Parietal lobe (tissue), 2 donors: ENCODE measurements around the gene GDF15. TPM values are rescaled to one million over a fixed set of nuclear protein-coding genes. Genes with fewer than 3 reads are reported as not detected.

Source experiments
- small RNA-seq: library from RNA; depleted of rRNA; stranded (forward); fragments of <200 nt; gene quantifications from one replicate; pipeline ENCODE3, GENCODE V24; 2014; ENCODE audit warnings: low replicate concordance
- total RNA-seq: library from RNA; depleted of rRNA; stranded (reverse); fragments of >200 nt; gene quantifications from one replicate; pipeline ENCODE4 v1.2.3, GENCODE V29; 2014

Gene GDF15, protein sequence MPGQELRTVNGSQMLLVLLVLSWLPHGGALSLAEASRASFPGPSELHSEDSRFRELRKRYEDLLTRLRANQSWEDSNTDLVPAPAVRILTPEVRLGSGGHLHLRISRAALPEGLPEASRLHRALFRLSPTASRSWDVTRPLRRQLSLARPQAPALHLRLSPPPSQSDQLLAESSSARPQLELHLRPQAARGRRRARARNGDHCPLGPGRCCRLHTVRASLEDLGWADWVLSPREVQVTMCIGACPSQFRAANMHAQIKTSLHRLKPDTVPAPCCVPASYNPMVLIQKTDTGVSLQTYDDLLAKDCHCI
- 0.63 TPM for total RNA-seq

GRCh38 chr19:18385675-18386542 is at the start of gene GDF15:
TSS of gene GDF15 (plus strand) at chr19:18386158. CDS start at chr19:18386190, 32 bp downstream.

DNA sequence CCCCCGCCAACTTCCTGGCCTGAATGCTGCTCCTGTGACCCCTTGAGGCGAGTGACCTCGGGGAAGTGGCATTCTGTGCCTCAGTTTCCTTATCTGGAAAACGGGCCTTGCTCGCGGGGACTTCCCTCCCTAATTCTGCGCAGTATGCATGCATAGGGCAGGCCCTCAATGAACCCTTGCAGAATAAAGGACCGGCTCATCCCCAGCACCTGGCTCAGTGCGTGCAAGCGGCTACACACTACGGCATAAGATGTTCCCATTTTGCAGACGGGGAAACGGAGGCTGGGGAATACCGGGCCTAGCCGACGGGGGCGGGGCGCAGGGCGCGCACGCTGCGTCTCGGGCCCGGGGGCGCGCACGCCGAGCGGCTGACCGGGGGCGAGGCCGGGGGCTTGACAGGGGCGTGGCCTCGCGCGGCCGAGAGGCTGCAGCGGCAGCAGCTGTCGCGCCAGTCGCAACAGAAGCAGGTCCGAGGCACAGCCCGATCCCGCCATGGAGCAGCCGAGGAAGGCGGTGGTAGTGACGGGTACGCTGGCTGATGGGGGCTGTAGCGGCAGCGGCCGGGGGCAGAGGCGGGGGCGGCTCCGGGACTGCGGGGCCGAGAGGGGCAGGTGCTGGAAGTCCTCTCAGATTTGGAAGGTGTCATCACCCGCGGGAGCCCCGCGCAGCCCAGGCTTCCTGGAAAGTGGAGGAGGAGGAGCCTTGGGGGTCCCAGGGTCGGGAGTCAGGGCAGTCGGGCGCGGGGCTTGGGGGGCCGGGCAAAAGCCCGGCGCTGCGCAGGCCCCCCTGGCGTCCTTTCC is 45.6 kb upstream of the GDF15 start, which contains the start of gene PGPEP1:
PGPEP1 (plus strand) TSS at position 409 of the 800 bp plus-strand sequence; CDS start at position 493, 84 bp downstream.

DNA sequence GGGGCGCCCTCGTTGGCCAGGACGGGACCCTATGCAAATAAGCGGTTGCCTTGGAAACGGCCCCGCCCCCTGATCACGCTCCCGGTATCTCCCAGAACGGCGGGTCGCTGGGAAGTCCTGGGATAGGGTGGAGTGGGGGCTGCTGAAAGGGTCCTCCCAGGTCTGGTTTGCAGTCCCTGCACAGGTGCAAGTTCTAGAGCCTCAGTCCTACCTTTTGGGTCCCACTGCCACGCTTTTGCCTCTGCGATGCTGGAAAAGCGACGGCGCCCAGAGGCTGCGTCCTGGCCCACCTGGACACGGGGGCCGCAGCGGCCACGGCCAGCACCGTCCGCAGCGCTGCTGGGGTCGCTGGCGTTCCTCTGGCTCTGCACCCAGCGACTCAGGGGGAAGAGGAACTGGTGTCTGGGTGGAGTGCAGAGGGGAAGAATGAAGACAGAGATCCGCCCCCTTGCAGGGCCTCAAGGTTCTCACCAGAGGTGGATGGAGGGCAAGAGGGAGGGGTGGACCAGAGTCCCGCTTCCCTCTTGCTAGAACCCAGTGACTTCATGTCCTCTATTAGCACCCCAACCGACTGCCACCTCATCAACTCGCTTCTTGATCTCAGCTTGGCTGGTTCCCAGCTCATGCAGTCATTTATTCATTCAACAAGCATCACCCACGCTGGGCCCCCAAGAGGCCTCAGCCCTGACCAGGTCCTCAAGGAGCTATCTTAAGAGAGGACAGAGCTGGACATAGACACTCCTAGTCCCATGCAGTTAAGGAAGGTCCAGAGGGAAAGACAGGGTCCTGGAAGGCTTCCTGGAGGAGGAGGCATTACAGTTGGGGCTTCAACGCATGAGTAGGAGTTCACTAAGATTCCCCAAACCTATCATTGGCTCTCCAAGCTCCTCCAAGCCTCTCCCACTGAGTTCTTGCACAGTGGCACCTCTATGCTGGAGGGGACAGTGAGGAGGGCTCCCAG is 11.6 kb downstream of the GDF15 start, which contains the start of gene LRRC25:
LRRC25 (minus strand) TSS at position 381 of the 961 bp plus-strand sequence. CDS start 659 bp downstream, outside the sequence.

DNA sequence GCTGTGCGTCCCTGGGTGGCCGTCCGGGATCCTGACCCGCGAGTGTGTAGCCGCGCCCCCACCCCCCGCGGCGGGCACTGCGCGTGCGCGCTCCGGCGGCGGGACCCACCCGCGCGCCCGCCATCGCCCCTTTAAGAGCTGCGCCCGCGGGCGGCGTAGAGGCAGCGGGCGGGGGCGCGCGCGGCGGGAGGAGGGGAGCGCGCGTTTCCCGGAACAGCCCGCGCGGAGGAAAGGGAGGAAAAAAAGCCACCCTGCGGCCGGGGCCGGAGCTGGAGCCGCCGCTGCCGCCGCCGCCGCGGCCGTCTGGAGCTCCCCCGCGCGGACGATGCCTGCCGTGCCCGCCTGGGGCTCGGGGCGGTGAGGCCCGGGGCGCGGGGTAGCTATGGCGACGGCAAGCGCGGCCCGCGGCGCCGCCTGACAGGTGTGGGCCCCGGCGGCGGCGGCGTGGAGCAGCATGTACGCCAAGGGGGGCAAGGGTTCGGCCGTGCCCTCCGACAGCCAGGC is 33.3 kb downstream of the GDF15 start, which contains the start of gene SSBP4:
SSBP4 (plus strand) TSS at position 204 of the 504 bp plus-strand sequence; CDS start at position 455, 251 bp downstream.

GRCh38 chr19:18437491-18438330 is 51.8 kb downstream of the GDF15 start, which contains the start of gene ISYNA1:
TSS of gene ISYNA1 (minus strand) at chr19:18438133. CDS start at chr19:18437979, 154 bp downstream.

Small RNA genes within 50 kb of the gene (small RNA-seq; reads per million reads assigned to genes)
- gene MIR3189, result not detected

Other genes with a start within 250 kb of the GDF15 start
- 60.7 TPM for gene PIK3R2, start 233.0 kb upstream of the GDF15 start, total RNA-seq
- not detected for gene IFI30, start 212.3 kb upstream of the GDF15 start, total RNA-seq
- gene MPV17L2, start 192.9 kb upstream of the GDF15 start, total RNA-seq, result 3.1 TPM
- gene RAB3A, start 182.1 kb upstream of the GDF15 start, total RNA-seq, result 75.4 TPM
- gene PDE4C, start 159.7 kb upstream of the GDF15 start, total RNA-seq, result 3.1 TPM
- gene IQCN, start 111.7 kb upstream of the GDF15 start, total RNA-seq, result 2.5 TPM
- 90.8 TPM for gene JUND, start 104.5 kb upstream of the GDF15 start, total RNA-seq
- gene LSM4, start 63.1 kb upstream of the GDF15 start, total RNA-seq, result 53.5 TPM
- gene PGPEP1, start 45.6 kb upstream of the GDF15 start, total RNA-seq, result 24.7 TPM
- 0.31 TPM for gene LRRC25, start 11.5 kb downstream of the GDF15 start, total RNA-seq
- 53.5 TPM for gene SSBP4, start 33.2 kb downstream of the GDF15 start, total RNA-seq
- 79.8 TPM for gene ISYNA1, start 52.0 kb downstream of the GDF15 start, total RNA-seq
- 8.1 TPM for gene ELL, start 135.9 kb downstream of the GDF15 start, total RNA-seq
- gene FKBP8, start 157.4 kb downstream of the GDF15 start, total RNA-seq, result 141 TPM
- gene KXD1, start 171.7 kb downstream of the GDF15 start, total RNA-seq, result 34.4 TPM
- 542 TPM for gene UBA52, start 185.7 kb downstream of the GDF15 start, total RNA-seq
- 26.9 TPM for gene REX1BD, start 202.6 kb downstream of the GDF15 start, total RNA-seq
- 2.8 TPM for gene CRLF1, start 220.6 kb downstream of the GDF15 start, total RNA-seq
- gene TMEM59L, start 226.7 kb downstream of the GDF15 start, total RNA-seq, result 48.5 TPM